ENCODE data around the gene TSSK1B. TPM values are rescaled to one million over a fixed set of nuclear protein-coding genes. Genes with fewer than 3 reads are reported as not detected.

Gene TSSK1B
- total RNA-seq, 1 experiment from 2014 or later: not detected

GRCh38 chr5:113382731-113383130, 52.1 kb downstream of the TSSK1B start:
- ChIA-PET POLR2A (no interaction called here), CTCF (no interaction called here), RAD21 (ENCODE audit: low non-redundant PET in 1 of 2, low total read pairs in 2 of 2, uncharacterized antibody in 2 of 2, unreplicated experiment in 2 of 2) (no interaction called here)
- no peaks in the 10 kb centered on the region for H3K9me2 ChIP-seq (ENCODE audit: insufficient read depth)
- no peak overlapping the region for H2AFZ ChIP-seq (ENCODE audit: low read depth, low read length, poor library complexity, severe bottlenecking)
- no peak overlapping the region for H3K4me2 ChIP-seq (ENCODE audit: low read length)
- intact Hi-C loops (cut with micrococcal nuclease): no loop called here
- no peak overlapping the region for H3K4me3 ChIP-seq (replicated peaks in 1 of 2; ENCODE audit: low read depth in 1 of 2, low read length in 2 of 2)
- no peak overlapping the region for H3K27ac ChIP-seq (ENCODE audit: low read depth, low read length)
- no TSS peak for BruUV-seq (replicated peaks)
- ATAC-seq (no peak), DNase-seq (ENCODE audit: low read depth, low spot score) (no peak)
- H3K4me1 ChIP-seq (ENCODE audit: control insufficient read depth in 1 of 2, insufficient read depth in 2 of 2, low read length in 2 of 2): no peaks in the 10 kb centered on the region
- H3K9ac ChIP-seq (ENCODE audit: low read length): no peak overlapping the region
- H3K9me3 ChIP-seq (ENCODE audit: control insufficient read depth in 1 of 2, insufficient read depth in 1 of 2, low read depth in 1 of 2, low read length in 2 of 2): no peaks in the 10 kb centered on the region
- no peaks in the 10 kb centered on the region for H3K36me3 ChIP-seq (ENCODE audit: control insufficient read depth in 1 of 2, insufficient read depth in 2 of 2, low read length in 2 of 2)
- H4K20me1 ChIP-seq (ENCODE audit: insufficient read depth): no peaks in the 10 kb centered on the region
- no peaks in the 10 kb centered on the region for H3K79me2 ChIP-seq (ENCODE audit: insufficient read depth, low read length)
- no peaks in the 10 kb centered on the region for H3K27me3 ChIP-seq (ENCODE audit: insufficient read depth, low read length)
- TF ChIP-seq TCF7L2 (IDR thresholded peaks at IDR 0.05; ENCODE audit: borderline replicate concordance, extremely low read depth, insufficient read depth, insufficient read length) (no peak), CEBPB (IDR thresholded peaks at IDR 0.05; ENCODE audit: low read depth) (no peak), ZBTB33 (IDR thresholded peaks at IDR 0.05; ENCODE audit: extremely low read depth, insufficient replicate concordance, low read length) (no peak), CTCF (IDR thresholded peaks at IDR 0.05 in 2 of 3, conservative IDR thresholded peaks at IDR 0.05 in 1 of 3; ENCODE audit: borderline replicate concordance in 1 of 3, insufficient read depth in 1 of 3, low read depth in 2 of 3, low read length in 2 of 3) (no peak), SRF (IDR thresholded peaks at IDR 0.05; ENCODE audit: low read depth) (no peak), EZH2phosphoT487 (IDR thresholded peaks at IDR 0.05; ENCODE audit: borderline replicate concordance) (no peak), SIN3A (IDR thresholded peaks at IDR 0.05; ENCODE audit: low read depth) (no peak), JUND (IDR thresholded peaks at IDR 0.05) (no peak)

Other genes starting within 250 kb of the TSSK1B start
- gene MCC, start 53.5 kb upstream of the TSSK1B start, total RNA-seq (2021; ENCODE audit: unreplicated experiment): 20.1 TPM
- 22.2 TPM for gene YTHDC2, start 78.7 kb upstream of the TSSK1B start, total RNA-seq (2021; ENCODE audit: unreplicated experiment)

Measured in HCT116 (cell line).